GM18499 (cell line): ENCODE results near the gene LEMD1.
"Not testable (repeated sequence)": the region's sequence is repeated elsewhere in the genome, so short reads cannot be mapped to it uniquely, and the experiment has no call there.

Experiments
- ATAC-seq: cut with Tn5 transposase; IDR thresholded peaks from one replicate; pipeline ENCODE4 v1.9.1; 2021; ENCODE audit warnings: moderate number of reproducible peaks; ENCODE audit not compliant: insufficient read depth, unreplicated experiment

Gene LEMD1

DNA sequence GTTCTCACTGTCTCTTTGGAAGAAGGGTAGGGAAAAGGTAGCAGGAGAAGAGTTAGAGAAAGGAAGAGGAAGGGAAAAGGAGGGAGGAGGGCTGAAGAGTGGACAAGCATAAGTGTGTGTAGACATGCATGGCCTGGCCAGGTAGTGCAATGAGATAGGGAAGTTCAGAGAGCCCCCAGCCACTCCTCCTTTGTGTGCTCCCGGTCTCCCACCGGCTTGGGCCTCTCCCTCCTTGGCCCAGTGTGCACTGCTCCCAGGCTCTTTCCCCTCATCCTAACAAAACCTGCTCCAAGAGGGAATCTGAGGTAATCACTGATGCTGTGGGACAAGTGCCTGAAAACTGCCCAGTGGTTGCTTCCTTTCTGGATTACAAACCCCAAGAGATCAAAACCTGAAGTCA lies 10.3 kb upstream of the LEMD1 start:
- no peak for ATAC-seq

DNA sequence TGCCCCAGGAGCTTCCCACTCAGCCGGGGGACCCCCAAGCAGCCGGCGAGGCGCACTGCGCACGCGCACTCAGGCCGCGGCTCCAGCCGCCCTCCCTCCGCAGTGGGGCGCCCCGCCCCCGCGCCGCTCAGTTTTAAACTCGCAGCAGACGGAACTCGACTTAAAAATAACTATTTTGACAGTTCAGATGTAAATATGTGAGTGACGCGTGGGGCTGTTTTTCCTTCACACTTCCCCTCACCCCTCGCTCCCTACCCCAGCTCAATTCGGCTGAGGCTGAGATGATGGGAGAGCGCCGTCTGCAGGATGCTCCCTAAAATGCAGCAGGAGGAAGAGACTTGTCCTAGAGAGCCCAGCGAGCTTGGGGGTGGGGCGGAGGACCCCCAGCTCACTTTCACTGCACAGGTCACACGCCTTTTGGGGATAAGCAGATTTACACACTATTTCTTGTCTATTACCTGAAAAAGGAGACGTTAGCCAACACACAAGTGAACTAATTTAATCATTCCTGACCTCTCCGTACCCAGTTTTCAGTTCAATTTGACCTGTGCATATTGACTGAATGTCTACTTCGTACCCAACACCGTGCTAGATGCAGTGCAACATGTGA lies 8.9 kb upstream of the LEMD1 start:
- ATAC-seq = no peak

DNA sequence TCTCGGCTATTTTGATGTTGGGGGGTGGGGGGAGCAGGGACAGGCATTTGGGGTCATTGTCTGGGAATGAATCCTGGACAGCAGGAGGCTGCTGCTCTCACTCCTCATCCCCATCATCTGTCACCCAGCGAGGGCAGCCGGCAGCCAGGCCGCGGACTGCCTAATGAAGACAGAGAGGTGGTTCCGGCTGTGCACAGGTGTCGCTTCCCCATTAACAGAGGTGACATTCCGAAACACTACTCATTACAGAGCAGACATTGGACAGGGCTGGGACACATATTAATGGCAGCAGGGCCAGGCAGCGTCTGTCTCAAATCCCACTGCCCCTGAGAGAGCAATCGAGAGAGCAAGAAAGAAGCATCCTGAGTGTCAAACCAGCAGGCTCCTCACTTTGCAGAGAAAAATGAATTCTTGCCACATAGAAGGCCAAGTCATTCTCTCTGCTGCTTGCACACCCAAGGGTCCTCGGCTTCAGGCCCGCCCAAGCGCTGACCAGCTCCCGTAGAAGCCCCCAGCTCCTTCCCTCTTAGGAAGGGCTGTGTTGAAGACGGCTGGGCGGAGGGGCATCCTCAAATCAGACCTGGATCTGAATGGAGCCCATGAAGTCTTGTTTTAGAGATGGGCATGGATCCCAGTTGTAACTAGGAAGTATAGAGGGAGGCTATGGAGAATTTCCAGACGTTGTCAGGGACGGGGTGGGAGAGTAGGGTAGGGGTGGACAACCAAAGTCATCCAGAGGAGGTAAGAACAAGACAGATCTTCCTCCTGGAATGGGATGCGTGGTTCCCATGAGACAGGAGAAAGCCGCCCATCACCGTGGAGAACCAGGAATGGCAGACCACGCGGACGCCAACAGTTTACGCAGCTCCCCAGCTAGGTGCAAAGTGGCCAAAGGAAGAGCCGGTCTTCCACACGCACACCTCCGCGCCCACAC lies 8.2 kb upstream of the LEMD1 start:
- no peak for ATAC-seq

DNA sequence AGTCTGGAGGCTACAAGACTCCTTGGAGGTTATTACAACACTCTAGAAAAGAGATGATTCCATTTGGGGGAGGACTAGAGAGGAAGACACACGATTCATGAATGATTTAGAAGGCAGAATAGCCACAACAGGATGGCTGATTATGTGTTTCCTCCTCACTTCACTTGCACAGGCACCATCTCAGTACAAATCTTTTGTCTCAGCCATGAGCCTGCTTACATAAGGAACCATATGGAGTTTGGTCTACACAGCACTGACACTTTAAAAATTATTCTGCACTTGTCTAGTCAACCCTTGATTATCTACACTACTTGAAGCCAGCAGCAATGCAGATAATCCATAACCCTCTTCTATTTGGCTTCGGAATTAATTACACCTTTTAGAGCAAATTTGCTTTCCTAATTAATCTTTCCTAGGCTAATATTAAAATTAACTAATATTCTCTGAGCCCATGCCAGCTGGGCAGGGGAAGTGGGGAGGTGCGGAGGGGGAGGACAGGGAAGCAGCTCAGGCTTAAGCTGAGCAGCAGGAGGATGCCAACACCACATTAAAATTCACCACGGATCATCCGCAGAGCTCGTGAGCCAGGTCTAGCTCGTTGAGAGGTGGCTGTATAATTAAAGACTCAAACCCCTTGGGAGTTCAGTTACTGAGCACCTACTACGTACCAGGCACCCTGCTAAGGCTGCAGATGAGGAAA lies 3.2 kb upstream of the LEMD1 start:
- ATAC-seq = no peak

DNA sequence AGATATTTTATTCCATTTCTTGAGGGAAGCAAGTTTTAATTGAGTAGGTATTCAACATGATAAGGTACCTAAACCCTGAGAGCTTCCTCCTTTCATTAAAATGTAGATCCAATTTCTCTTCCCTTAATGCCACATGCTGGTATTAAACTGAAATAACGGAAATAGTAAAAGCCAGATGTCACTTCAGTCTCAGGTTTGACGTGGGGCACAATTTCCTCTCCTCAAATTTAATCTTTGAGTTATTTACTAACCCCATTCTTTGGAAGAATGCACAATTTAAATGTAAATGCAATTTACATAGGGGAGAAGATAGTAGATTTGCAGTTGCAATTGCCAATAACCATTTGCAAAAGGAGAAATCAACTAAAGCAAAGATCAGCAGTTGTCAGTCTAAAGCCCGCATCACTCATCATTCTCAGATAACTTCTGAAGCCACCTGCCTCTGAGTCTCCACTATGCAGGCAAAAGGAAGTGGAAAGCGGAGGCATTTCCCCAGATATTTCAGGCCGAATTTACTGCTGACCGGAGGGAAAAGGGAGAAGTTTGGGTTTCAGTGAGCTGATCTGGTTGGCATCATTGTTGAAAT lies 2.1 kb upstream of the LEMD1 start:
- no peak for ATAC-seq

DNA sequence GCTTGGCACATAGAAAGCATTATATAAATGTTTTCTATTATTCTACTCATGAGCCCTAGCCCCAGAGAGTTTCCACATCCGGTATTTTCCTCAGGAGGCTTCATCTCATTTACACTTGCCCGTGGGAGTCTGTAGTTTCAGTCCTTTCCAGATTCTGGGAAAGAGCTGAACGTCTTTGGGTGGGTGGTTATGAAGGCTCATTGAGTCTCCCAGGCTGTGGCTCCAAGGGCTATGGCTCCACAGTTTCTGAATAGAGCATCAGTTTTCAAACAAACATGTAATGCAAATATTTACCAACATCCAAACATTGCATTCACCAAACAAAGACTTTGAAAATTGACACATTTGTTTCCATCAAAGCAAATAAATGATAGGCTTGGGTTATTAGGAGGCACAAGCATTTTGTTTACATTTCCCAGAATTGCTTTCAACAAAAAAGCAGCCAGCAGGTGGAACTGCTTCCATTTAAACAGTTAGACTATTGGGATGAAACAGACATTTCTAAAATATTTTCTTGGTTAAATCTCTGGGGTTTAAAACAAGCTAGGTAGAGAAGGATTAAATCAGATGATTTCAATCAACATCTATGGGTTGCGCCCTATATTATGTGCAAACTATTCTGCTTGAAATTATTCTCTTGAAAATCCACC lies 1.3 kb upstream of the LEMD1 start:
- ATAC-seq = no peak

DNA sequence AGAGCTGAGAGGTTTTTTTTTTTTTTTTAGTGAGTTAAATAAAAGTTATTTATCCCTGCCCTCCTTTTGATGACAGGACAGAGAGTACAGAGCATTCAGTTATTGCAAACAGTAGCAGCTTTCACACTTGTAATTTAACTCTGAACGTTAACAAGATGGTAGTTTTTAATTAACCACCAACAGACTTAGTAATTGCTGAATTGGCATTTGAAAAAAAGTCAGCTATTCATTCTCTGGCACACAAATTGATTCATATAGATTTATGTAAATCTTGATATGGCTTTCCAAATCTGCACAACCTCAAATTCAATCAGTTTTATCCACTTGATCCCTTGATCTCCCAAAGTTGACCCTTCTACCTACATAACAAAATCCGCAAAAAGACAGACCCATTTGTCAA lies 918 bp downstream of the LEMD1 start:
- no peak for ATAC-seq

DNA sequence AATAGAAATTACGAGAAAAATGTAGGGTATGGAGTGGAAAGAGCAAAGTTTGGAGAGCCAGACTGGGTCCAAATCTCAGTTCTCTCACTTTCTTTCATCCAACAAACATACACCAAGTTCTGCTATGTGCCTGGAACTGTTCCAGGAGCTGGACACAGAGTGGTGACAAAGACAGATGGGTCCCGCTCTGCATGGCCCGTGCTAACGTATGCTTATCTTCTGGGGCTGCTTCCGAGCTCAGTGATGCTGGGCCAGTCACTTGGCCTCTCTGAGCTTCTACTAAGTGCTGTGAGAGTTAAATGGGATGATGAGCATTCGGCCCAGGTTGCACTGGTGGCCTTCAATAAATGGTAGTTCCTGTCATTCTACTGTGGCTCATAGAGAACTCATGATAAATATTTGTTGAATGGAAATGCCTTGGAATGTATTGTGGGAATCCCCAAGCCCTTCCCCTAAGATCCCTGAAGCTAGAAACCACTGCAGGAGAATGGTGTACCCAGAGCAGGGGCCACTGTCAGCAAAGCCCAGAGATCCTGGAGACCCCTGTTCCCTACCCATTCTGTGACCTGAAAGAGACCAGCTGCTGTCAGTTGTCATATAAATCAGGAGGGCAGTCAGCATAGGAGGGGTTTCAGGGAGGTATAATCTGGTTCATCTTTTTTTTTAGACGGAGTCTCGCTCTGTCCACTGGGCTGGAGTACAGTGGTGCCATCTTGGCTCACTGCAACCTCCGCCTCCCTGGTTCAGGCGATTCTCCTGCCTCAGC lies 3.8 kb downstream of the LEMD1 start:
- no peak for ATAC-seq

DNA sequence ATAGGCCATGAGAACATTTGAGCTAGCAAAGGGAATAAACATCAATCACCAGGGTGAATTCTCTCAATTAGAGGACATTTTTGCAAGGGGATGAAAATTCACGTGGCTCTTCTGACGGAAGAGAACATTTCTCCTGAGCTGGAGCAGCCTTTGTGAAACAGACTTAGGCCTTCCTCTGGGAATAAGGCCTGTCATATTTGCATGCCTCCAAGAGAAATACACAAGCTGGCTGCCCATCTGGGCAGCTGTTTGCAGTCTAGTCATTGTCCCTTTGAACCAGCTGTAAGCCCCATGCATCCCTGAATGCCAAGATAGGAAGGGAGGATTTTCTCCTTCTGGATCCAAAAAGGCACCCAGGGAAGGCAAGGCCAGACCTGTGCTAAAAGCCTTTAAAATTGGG lies 5.5 kb downstream of the LEMD1 start:
- ATAC-seq = no peak

DNA sequence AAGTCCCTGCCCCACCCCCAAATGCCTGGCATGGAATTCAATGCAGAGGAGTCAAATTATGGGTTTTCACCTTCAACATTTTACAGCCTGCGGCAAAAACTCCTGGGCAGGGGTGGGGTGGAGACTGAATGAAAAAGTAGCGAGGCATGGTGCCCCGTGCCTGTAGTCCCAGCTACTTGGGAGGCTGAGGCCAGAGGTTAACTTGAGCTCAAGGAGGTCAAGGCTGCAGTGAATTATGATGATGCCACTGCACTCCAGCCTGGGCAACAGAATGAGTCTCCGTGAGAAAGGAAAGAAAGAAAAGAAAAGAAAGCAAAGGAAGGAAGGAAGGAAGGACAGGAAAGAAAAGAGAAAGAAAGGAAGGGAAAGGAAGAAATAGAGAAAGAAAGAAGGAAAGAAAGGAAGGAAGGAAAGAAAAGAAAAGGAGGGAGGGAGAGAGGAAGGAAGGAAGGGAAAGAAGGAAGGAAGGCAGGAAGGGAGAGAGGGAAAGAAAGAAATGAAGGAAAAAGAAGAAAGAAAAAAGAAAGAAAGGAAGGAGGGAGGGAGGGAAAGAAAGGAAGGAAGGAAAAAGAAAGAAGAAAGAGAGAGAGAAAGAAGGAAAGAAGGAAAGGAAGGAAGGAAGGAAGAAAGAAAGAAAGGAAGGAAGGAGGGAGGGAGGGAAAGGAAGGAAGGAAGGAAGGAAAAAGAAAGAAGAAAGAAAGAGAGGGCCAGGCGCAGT lies 11.1 kb downstream of the LEMD1 start:
- no peak for ATAC-seq

DNA sequence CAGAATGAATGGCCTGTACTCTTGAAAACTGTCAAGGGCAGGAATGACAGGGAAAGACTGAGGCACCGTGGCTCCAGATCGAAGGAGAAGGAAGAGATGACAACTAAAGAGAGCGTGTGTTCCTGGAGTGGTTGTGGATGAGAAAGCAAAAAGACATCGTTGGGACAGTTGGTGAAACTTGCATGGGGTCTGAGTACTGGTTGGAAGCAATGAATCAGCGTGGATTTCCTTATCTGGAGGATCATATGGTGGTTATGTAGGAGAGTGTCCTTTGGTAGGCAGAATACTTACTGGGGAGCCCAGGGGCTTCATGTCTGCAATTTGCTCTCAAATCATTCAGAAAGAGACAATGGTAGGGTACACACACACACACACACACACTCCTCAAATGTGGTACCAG lies 13.9 kb downstream of the LEMD1 start:
- no peak for ATAC-seq

DNA sequence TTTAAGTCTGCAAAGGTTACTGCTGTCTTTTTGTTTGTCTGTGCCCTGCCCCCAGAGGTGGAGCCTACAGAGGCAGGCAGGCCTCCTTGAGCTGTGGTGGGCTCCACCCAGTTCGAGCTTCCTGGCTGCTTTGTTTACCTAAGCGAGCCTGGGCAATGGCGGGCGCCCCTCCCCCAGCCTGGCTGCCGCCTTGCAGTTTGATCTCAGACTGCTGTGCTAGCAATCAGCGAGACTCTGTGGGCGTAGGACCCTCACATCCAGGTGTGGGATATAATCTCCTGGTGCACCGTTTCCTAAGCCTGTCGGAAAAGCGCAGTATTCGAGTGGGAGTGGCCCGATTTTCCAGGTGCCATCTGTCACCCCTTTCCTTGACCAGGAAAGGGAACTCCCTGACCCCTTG lies 15.6 kb downstream of the LEMD1 start:
- ATAC-seq = not testable (repeated sequence)

DNA sequence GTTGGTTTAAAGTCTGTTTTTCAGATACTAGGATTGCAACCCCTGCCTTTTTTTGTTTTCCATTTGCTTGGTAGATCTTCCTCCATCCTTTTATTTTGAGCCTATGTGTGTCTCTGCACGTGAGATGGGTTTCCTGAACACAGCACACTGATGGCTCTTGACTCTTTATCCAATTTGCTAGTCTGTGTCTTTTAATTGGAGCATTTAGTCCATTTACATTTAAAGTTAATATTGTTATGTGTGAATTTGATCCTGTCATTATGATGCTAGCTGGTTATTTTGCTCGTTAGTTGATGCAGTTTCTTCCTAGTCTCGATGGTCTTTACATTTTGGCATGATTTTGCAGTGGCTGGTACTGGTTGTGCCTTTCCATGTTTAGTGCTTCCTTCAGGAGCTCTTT lies 17.4 kb downstream of the LEMD1 start:
- not testable (repeated sequence) for ATAC-seq

DNA sequence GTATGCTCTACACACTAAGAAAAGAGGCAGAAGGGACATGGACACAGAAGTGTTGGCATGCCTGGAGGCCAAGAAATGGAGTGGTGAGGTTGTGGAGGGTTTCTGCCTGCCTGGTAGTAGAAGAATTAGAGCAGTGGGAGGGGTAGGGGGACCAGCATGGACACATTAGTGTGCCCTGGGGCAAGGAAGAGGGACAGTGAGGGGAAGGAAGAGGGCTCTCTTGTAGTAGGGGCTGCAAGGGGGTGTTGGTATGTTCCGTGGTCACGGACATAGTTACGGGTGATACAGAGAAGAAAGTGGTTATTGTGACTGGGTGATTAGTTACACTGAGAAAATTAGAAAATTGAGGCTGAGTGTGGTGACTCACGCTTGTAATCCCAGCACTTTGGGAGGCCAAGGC lies 23.3 kb downstream of the LEMD1 start:
- no peak for ATAC-seq

DNA sequence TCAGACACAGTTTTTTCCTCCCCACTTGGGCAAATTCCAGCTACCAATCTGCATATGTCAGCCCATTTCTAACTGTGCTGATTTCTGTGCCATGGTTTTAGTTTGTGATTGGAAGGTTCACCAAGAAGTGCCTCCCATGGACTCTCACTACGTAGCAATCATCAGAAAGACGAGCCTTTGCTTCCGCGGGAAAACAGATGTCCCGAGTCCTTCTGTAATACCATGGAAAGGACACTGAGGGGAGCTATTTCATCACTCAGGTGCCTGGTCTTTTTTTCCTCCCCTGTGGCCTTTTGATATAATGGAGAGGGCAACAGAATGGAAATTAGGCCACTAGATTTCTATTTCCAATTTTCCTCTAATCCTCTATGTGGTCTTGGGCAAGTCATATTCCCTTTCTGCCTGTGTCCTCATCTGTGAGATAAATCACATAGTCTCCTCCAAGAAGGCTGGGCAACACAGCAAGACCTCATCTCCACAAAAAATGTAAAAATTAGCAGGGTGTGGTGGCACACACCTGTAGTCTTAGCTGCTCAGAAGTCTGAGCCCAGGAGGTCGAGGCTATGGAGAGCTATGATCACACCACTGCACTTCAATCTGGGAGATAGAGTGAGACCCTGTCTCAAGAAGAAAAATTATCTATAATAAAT lies 24.8 kb downstream of the LEMD1 start:
- ATAC-seq = no peak

DNA sequence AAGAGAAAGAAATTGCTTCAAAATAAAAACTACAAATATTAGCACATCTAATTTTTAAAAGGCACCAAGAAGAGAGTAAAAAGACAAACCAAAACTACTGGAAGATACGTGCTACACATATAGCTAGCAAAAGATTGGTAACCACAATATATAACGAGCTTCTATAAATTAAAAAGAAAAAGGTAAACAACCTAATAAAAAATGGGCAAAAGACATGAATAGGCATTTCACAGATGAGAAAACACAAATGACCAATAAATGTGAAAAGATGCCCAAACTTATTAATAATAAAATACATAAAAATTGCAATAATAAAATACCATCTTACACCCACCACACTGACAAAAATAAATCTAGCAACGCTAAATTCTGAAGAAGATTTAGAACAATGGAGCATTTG lies 26.2 kb downstream of the LEMD1 start:
- ATAC-seq = no peak

DNA sequence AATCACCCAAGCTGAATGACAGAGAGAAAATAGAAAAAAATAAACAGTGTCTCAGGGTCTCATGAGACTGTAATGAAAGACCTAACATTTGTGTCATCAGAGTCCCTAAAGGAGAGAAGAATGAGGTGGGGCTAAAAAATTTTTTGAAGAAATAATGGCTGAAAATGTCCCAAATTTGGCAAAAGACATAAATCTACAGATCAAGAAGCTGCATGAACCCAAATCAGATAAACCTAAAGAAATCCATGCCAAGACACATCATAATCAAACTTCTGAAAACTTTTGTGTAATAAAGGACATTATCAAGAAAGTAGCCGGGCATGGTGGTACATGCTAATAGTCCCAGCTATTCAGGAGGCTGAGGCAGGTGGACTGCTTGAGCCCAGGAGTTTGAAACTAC lies 29.2 kb downstream of the LEMD1 start:
- ATAC-seq = no peak

DNA sequence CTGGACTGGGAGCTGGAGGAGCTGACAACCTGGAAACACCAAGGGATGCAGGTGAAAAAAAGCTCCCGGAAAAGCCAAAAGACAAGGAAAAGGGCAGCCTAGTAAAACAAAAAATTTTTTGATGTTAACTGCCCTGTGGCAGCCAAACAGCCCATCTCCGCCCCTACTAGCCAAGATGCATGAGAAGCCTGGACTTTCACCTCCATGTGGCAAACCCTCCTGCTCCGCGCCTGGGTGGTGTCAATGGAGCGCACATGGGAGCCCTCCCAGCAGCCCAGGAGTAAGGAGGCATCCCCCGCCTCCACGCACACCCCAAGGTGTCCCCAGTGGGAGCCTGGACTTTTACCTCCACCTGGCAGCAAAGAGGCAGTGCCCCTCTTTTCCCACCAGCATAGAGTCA lies 30.5 kb downstream of the LEMD1 start:
- ATAC-seq = no peak

DNA sequence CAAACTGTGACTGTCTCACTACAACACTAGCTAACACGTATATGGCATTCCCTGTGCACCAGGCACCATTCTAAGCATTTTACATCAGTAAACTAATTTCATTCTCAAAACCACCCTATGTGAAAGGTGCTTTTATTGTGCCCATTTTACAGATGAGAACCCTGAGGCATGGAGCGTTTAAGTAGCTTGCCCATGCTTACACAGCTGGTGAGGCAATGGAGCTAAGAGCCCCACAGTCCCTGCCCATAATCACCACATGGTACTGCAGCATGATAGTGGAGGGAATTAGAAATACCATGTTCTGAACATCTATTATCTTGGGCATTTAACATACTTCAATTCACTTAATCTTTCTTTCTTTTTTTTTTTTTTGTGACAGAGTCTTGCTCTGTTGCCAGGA lies 34.0 kb downstream of the LEMD1 start:
- ATAC-seq = no peak
